GM18517 (cell line): ENCODE data around the gene ZNF821.
"Not testable (repeated sequence)": the region's sequence is repeated elsewhere in the genome, so short reads cannot be mapped to it uniquely, and the experiment has no call there.

Experiments used
- ATAC-seq: cut with Tn5 transposase; IDR thresholded peaks from one replicate; pipeline ENCODE4 v1.9.1; 2021; ENCODE audit warnings: mild to moderate bottlenecking, moderate library complexity; ENCODE audit not compliant: unreplicated experiment

ZNF821 gene, protein sequence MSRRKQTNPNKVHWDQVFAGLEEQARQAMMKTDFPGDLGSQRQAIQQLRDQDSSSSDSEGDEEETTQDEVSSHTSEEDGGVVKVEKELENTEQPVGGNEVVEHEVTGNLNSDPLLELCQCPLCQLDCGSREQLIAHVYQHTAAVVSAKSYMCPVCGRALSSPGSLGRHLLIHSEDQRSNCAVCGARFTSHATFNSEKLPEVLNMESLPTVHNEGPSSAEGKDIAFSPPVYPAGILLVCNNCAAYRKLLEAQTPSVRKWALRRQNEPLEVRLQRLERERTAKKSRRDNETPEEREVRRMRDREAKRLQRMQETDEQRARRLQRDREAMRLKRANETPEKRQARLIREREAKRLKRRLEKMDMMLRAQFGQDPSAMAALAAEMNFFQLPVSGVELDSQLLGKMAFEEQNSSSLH

DNA sequence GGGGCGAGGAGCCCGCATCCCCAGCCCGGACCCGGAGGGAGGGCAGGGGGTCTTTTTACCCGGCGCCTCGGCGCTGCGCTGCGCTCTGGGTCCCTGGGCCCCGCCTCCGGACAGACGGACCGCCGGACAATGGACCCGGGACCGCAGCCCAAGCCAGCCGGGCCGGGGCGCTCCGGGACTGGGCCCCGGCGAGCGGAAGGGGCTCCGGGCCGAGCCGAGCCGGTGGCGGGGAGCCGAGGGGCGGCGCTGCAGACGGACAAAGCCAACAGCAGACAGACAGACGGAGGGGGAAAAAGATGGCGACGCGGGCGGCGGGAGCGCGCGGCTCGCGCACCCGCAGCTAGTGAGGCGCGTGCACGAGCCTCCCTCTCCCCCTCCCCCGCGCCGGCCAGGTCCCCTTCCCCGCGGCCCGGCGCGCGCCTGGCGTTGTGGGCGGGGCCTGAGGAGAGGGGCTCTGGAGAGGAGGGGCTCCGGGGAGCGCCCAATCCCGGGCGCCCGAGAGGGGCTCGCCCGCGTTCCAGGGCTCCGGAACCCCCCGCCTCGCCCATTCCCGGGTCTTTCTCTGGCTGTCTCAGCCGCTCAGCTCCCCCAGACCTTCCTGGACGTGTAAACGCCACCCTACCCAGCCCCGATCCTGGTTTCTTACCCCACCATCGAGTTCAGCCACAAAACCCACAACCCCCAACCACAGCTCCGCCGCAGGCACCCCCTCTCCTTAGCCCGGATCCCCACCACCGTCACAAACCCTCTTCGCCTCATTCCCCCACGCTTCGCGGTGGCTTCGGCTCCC, at the start of gene ZNF821:
Gene ZNF821, minus strand, starts transcription at position 334 of the 790 bp plus-strand sequence. CDS start 4,236 bp downstream, outside the sequence.
- peak; percentile 25 for ATAC-seq

DNA sequence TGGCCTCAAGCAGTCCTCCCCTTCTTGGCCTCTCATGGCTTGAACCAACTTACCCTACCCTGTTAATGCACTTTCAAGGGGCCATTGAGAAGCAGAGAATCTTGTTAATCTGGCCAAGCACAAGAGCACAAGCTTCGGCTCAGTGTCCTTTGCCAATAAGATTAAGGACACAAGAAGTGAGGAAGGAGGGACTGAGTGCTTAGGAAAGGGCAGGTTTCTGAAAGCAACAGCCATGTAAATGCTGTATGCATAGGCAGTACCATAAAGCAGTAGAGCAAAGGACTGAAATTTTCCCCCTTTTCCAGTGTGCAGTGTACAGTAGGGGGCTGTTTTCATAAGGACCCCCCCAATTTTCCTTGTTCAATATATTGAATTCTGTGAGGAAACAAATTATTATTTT, 49.0 kb upstream of the ZNF821 start:
- no peak for ATAC-seq

DNA sequence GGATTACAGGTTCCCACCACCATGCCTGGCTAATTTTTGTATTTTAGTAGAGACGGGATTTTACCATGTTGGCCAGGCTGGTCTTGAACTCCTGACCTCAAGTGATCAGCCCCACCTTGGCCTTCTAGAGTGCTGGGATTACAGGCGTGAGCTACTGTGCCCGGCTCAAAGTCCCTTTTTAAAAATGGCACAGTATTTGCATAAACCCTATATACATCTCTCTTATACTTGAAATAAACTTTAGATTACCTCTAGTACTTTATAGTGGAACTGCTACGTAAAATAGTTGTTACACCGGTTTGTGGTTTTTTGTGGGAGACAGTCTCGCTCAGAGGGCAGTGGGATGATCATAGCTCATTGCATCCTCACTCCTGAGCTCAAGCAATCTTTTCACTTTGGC, 47.6 kb upstream of the ZNF821 start:
- no peak for ATAC-seq

DNA sequence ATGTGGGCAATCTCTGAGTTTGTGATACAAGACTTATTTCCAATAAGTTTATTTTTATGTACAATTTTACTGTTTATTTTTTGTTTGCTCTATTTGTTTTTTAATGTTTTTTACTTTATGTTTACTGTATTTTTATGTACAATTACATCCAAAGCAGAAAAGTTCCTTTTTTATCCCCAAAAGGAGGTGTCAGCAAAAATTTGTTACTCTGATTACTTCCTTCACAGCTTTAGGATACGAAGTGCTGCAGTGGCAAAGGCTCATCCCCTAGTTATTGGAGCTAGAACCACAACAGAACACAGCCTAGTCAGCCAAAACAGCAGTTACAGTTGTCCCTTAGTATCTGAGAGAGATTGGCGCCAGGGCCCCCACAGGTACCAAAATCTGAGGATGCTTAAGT, 47.0 kb upstream of the ZNF821 start:
- no peak for ATAC-seq

DNA sequence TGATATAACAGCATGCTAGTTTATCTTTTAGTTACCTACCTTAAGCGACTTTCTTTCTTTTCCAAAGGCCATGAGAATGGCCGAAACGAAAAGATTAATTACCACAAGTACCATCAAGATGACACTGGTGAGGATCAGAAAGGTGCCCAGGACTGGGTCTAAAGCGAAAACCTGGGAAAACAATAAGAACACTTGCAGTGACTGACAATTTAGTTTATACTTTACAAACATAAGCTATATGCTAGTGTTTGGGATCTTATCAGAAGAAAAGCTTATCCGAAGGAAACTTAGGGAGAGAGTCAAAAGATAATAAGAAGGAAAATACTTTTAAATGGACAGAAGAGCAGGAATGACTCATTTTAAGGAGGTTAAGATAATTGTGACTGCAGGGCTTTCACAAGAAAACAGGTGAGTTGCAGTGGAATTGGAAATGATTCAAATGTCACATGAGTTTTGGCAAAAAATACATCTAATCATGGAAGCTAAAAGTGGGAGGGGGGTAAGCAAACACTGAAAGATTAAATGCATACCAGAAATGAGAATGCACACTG, 46.1 kb upstream of the ZNF821 start:
- ATAC-seq, result no peak

DNA sequence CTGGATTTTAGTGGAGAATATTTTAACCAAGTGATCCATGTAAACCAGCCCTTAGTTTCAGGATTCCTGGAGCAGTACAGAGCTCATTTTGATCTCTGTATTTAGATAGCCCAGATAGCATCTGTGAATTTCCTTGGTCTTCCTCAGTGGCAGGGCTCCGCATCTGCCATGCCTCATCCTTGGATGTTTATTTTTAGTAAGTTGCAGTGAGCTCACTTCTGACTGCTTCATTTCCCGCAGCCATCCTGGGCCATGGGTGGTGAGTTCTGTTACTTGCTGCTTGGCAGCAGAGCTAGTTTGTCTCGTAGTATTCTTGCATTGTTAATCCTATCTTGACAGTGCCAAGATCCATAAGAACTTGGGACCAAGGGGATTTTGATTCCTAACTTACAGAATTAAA, 45.1 kb upstream of the ZNF821 start:
- ATAC-seq, result no peak

DNA sequence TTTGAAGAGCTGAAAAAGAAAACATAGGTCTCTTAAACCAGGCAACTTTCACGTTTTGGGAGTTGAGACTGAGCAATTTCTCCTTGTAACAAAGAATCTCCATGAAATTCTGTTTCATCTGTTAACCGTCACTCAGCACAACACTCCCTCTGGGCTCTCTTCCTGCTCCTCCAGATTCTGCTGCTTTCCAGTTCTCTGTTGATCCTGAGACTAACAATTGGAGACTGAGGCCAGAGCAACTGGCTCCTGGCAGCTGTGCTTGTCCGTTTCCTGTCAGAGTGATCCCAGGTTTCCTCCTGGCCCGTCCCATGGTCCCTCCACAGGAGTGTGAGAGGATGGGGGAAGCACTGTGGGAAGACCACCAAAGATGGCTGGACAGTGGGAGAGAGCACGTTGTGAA, 43.8 kb upstream of the ZNF821 start:
- no peak for ATAC-seq

DNA sequence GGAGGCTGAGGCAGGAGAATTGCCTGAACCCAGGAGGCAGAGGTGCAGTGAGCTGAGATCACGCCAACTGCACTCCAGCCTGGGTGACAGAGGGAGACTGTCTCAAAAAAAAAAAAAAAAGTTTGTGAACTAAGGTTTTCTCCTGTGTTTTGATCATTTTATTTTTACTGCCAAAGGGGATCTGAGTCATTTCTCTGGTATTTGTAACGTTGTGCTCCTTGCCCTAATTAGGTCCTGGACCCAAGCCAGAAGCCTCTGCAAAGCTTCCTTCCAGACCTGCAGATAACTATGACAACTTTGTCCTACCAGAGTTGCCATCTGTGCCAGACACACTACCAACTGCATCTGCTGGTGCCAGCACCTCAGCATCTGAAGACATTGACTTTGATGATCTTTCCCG, 43.4 kb upstream of the ZNF821 start:
- ATAC-seq, result no peak

DNA sequence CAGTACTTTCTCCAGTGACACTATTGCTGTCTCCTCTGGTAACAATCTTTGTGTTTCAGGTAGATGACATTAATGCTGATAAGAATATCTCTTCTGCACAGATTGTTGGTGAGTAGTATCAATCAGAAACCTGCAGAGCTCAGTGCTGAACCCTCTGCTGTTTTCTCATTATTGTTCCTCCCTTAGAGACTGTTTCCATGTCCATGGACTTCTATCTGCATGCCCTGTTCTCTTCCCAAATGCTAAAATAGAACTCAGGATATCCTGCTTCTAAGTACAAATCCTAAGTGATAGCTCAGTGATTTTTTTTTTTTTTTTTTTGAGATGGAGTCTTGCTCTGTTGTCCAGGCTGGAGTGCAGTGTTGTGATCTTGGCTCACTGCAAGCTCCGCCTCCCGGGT, 40.7 kb upstream of the ZNF821 start:
- no peak for ATAC-seq

DNA sequence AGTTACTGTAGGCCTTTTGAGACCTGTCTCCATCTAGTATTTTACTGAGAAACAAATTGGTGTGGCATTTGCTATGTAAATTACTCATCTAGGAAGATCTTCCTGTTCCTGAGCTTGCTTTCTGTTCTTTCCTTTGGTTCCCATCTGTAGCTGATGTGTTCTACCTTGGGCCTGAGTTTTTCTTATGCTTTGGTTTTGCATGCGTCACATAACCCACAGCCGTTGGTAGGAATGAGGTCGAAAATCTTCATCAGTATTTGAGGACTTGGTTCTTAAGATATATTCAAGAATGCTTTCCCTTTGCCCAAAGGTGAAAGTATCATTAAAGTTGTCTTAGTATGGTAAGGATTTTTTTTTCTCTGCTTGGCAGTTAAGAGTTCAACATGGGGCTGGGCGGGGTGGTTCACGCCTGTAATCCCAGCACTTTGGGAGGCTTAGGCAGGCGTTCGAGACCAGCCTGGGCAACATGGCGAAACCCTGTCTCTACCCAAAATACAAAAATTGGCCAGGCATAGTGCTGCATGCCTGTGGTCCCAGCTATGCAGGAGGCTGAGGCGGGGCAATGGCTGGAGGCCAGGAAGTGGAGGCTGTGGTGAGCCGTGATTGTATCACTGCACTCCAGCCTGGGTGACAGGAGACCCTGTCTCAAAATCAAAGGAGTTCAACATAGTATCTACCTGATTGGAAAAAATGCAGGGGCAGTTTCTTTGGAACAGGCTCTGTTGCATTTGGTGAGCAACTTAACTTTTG, 40.1 kb upstream of the ZNF821 start:
- ATAC-seq, result no peak

DNA sequence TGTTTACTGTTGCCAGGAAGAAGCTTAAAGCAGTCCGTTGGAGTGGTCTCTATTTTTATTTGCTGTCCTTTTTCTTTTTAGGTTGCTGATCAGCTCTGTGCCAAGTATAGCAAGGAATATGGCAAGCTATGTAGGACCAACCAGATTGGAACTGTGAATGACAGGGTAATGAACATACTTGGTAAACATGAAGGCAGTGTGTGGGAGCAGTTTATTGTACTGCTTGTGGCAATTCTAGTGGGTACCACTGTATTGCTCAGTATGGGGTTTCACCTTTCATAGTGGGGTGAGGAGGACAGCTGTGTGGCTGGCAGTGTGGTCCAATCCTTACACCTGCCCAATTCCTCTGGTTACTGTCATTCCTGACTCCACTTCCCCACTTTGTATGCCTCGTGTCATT, 36.7 kb upstream of the ZNF821 start:
- no peak for ATAC-seq

DNA sequence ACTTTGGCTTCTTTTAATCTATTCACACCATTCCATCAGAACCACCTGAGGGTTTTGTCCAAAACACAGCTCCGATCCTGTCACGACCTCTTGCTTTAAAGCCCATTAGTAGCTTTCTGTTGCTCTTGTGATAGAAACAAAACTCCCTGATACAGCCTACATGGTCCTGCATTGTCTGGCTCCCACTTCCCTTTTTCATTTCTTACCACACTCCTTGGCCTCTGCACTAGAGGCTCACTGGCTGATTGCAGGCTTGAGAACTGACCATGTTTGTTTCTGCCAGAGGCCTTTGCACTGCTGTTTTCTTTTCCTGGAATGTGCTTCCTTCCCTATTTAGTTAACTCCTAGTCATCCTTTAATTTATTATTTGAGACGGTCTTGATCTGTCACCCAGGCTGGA, 35.1 kb upstream of the ZNF821 start:
- ATAC-seq, result peak; percentile 59

DNA sequence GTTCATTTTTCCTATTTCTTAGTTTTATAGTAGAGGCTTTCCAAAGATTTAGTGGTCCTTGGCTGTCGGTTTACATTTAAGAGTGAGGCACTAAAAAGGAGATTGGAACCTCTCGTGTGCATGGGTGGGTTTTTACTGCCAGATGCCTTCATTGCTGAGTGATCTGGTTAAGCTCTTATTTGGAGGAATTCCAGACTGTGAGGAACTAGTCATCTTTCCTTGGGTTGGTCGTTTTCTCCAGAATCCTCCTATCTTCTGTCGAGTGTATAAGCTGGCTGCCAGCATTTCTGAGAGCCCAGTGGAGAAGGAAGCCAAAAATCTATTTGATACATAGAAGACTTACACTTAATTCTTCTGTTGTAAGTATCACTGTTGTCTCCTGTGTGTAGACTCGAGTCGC, 33.9 kb upstream of the ZNF821 start:
- ATAC-seq, result no peak

DNA sequence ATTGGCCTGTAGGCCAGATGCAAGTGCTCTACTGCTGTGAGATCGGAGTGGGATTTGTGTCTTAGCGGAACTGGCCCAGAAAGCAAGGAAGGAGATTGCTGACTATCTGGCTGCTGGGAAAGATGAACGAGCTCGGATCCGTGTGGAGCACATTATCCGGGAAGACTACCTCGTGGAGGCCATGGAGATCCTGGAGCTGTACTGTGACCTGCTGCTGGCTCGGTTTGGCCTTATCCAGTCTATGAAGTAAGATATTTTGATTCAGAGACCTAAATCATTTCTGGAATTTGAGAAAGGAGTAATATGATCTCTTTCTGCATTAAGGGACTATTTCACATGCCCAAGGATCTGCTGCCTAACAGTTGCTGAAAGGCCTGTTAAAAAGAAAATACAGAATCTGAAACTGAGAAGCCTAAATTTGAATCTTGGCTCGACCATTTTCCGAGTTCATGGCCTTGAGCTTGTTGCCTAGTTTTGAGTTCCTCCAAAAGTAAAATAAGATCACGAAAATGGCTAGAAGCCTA, 32.5 kb upstream of the ZNF821 start:
- no peak for ATAC-seq

DNA sequence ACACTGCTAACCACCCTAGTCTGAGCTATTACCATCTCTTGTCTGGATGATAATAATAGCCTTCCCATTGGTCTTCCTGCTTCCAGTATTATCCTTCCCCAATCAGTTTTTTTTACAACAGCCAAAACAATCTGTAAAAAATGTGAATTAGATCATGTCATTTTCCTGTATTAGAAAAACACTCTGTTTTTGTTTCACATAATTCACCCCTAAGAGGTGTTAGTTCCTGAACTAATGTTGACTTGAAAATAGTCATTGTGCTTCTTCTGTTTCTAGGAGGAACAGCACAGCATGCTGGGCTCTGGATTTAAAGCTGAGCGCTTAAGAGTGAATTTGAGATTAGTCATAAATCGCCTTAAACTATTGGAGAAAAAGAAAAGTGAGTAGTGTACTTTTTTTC, 31.4 kb upstream of the ZNF821 start:
- ATAC-seq, result no peak

DNA sequence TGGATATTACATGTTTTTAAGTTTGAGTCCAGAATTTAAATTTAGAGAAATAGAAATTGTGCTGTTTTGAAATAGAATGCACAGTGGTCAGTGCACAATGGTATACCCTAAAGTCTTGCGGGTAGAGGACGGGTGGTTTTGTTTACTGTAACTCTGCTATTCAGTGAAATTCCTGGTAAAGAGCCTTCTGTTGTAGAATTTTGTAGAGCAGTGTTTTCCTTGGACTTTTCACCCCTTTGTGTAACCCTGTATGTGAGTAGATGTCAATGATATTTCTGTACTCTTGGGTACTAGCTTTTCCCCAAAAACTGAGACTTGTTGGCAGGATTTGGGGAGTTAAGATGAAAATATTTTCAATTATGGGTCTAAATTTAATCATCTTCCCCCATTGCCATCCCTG, 30.8 kb upstream of the ZNF821 start:
- no peak for ATAC-seq

DNA sequence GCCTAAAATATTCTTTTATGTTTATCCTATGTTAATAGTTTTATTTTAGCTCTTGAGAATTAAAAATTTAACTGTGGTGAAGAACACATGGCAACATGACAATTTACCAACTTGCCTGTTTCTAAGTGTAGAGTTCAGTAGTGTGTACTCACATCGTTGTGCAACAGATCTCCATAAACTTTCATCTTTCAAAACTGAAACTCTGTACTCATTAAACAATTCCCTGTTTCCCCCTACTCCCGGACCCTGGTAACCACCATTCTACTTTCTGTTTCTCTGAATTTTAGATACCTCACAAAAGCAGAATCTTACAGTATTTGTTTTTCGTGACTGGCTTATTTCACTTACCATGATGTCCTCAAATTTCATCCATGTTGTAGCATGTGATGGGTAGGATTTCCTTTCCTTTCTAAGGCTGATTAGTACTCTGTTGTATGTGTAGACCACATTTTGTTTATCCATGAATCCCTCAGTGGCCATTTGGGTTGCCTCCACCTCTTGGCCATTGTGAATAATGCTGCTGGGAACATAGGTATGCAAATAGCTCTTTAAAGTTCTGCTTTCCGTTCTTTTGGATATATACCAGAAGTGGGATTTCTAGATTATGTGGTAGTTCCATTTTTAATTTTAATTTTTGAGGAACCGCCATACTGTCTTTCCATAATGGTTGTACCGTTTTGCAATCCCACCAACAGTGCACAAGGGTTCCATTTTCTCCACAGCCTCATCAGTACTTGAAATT, 28.7 kb upstream of the ZNF821 start:
- ATAC-seq, result no peak

DNA sequence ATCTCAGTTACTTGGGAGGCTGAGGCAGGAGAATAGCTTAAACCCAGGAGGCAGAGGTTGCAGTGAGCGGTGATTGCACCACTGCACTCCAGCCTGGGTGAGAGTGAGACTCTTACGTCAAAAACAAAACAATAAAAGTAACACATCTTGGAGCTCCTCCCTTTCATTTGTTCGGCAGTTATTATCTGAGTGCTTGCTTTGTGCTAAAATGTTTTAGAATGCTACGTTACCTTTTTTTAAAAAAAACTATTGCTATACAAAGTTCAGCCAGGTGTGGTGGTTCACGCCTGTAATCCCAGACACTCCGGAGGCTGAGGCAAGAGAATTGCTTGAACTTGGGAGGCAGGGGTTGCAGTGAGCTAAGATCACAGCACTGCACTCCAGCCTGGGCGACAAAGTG, 27.1 kb upstream of the ZNF821 start:
- ATAC-seq, result no peak

DNA sequence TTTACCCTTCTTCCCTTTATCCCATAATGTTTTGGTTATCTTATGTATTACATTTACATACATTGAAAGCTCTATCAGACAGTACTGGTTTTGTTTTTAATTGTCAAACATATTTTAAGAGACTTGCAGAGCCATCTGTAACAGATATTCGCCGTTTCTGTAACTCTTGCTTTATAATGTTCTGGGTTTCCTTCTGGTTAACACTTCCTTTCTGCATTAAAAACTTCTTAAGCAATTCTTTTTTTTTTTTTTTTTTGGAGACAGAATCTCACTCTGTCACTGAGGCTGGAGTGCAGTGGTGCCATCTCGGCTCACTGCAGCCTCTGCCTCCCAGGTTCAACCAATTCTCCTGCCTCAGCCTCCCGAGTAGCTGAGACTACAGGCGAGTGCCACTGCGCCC, 21.8 kb upstream of the ZNF821 start:
- not testable (repeated sequence) for ATAC-seq

DNA sequence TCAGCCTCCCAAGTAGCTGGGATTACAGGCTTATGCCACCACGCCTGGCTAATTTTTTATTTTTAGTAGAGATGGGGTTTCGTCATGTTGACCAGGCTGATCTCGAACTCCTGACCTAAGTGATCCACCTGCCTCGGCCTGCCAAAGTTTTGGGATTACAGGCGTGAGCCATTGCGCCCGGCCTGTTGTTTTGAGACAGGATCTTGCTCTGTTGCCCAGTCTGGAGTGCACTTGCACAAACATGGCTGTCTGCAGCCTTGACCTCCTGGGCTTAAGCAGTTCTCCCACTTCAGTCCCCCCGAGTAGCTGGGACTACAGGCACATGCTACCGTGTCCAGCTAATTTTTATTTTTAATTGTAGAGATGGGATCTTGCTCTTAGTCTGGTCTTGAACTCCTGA, 20.3 kb upstream of the ZNF821 start:
- no peak for ATAC-seq
